Natural killer cell treated with Interleukin-12 subunit alpha and Interleukin-12 subunit beta and Interleukin-15 and Interleukin-18, amount 100 ng/mL, for 72 hours (primary cell): ENCODE data around the gene CRY2. TPM values are rescaled to one million over a fixed set of nuclear protein-coding genes. Genes with fewer than 3 reads are reported as not detected.
"Not testable (repeated sequence)": the region's sequence is repeated elsewhere in the genome, so short reads cannot be mapped to it uniquely, and the experiment has no call there.

ENCODE experiments used
- ATAC-seq, 2 donors: fragments of 150-1000 bp; cut with Tn5 transposase in 1 of 2; sonication (Bioruptor Pico), chemical (Tn5 transposase) in 1 of 2; 2 replicates each; pipeline ENCODE4 v1.10.0; 2021
- DNase-seq: peaks from one replicate; pipeline ENCODE4 v3.0.0; 2022; ENCODE audit warnings: low spot score
- H3K27ac Mint-ChIP-seq, 2 donors: 1 replicate in 1 of 2; 2 replicates in 1 of 2; pipeline ENCODE4 v1.8.0; 2022; ENCODE audit warnings: mixed read lengths in 2 of 2, mild to moderate bottlenecking in 1 of 2, moderate library complexity in 1 of 2
- H3K27me3 Mint-ChIP-seq, 2 donors: 1 replicate in 1 of 2; 2 replicates in 1 of 2; pipeline ENCODE4 v1.8.0; 2022; ENCODE audit warnings: mixed read lengths in 2 of 2
- H3K36me3 Mint-ChIP-seq: one replicate; pipeline ENCODE4 v1.8.0; 2022; ENCODE audit warnings: mixed read lengths
- H3K4me1 Mint-ChIP-seq, 2 donors: 1 replicate in 1 of 2; 2 replicates in 1 of 2; pipeline ENCODE4 v1.8.0; 2022; ENCODE audit warnings: low read depth in 2 of 2, mixed read lengths in 2 of 2, mild to moderate bottlenecking in 1 of 2
- H3K4me3 Mint-ChIP-seq: one replicate; pipeline ENCODE4 v1.8.0; 2022; ENCODE audit warnings: mixed read lengths
- H3K9me3 Mint-ChIP-seq: 2 replicates; pipeline ENCODE4 v1.8.0; 2022; ENCODE audit warnings: mixed read lengths
- total RNA-seq, 2 donors: library from RNA; stranded (reverse); gene quantifications; one replicate each; pipeline ENCODE4 v1.2.3, GENCODE V29; 2022

CRY2 gene
- total RNA-seq, 2 donors from 2014 or later, result 22.8 to 28.5 TPM

- Mint-ChIP-seq H3K4me1 (peaks cover 32 to 38% of the 10 kb centered on the region in 2 donors), H3K36me3 (no peaks in the 10 kb centered on the region), H3K27me3 (no peaks in the 10 kb centered on the region), H3K9me3 (no peaks in the 10 kb centered on the region), H3K27ac (no peak overlapping the region), H3K4me3 (peak overlapping the region; percentile 90)
- ATAC-seq (no peak), DNase-seq (no peak)
Measured at GRCh38 chr11:45806937-45807791, 40.1 kb upstream of the CRY2 start.

- Mint-ChIP-seq H3K27me3 (no peaks in the 10 kb centered on the region), H3K4me3 (peak overlapping the region; percentile 90), H3K4me1 (peaks cover 32 to 38% of the 10 kb centered on the region in 2 donors), H3K27ac (no peak overlapping the region), H3K36me3 (no peaks in the 10 kb centered on the region), H3K9me3 (no peaks in the 10 kb centered on the region)
- no peak for DNase-seq
- no peak for ATAC-seq
Measured at GRCh38 chr11:45807792-45808238, 39.5 kb upstream of the CRY2 start.

DNA sequence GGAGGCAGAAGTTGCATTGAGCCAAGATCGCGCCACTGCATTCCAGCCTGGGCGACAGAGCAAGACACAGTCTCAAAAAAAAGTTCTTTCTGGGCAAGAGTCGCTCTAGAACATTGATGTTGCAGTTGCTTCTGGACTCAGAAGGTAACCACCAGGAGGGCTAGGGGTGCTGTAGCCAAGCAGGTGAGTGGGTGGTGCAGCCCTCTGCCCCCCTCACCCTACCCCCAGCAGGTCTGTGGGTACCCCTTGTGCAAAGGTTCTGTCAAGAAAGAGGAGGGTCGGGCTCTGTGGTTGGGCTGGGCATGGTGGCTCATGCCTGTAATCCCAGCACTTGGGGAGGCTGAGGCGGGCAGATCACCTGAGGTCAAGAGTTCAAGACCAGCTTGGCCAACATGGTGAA, 38.8 kb upstream of the CRY2 start:
- not testable (repeated sequence) for H3K27me3 Mint-ChIP-seq, H3K9me3 Mint-ChIP-seq, ATAC-seq, H3K4me3 Mint-ChIP-seq, DNase-seq, H3K27ac Mint-ChIP-seq, H3K36me3 Mint-ChIP-seq
- H3K4me1 Mint-ChIP-seq, result peaks cover 32 to 38% of the 10 kb centered on the region in 2 donors

- no peak for ATAC-seq
- H3K9me3 Mint-ChIP-seq, result no peaks in the 10 kb centered on the region
- H3K4me3 Mint-ChIP-seq, result no peak overlapping the region
Measured at GRCh38 chr11:45809456-45810395, 37.5 kb upstream of the CRY2 start.

GRCh38 chr11:45810431-45811108, 36.7 kb upstream of the CRY2 start:
- Mint-ChIP-seq H3K36me3 (no peaks in the 10 kb centered on the region), H3K27me3 (no peaks in the 10 kb centered on the region), H3K9me3 (no peaks in the 10 kb centered on the region), H3K4me3 (no peak overlapping the region), H3K27ac (peak overlapping the region in 1 of 2 donors; percentile 48), H3K4me1 (peaks cover 32 to 33% of the 10 kb centered on the region in 2 donors)
- ATAC-seq, result no peak
- no peak for DNase-seq

More at GRCh38 chr11:45809456-45810395, 37.5 kb upstream of the CRY2 start:
- Mint-ChIP-seq H3K27me3 (no peaks in the 10 kb centered on the region), H3K36me3 (no peaks in the 10 kb centered on the region), H3K4me1 (peaks cover 32 to 33% of the 10 kb centered on the region in 2 donors), H3K27ac (peak overlapping the region; percentile 45 to 48)
- DNase-seq, result no peak

DNA sequence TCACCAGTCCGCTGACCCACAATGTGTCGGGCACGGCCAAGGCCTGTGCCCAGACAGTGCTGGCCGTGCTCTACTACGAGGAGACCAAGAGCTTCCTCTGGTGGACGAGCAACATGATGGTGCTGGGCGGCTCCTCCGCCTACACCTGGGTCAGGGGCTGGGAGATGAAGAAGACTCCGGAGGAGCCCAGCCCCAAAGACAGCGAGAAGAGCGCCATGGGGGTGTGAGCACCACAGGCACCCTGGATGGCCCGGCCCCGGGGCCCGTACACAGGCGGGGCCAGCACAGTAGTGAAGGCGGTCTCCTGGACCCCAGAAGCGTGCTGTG, 36.2 kb upstream of the CRY2 start:
- Mint-ChIP-seq H3K4me3 (no peak overlapping the region), H3K4me1 (peaks cover 29 to 31% of the 10 kb centered on the region in 2 donors), H3K9me3 (no peaks in the 10 kb centered on the region), H3K36me3 (no peaks in the 10 kb centered on the region), H3K27ac (no peak overlapping the region), H3K27me3 (no peaks in the 10 kb centered on the region)
- DNase-seq, result no peak
- ATAC-seq, result no peak

GRCh38 chr11:45811571-45812290, 35.5 kb upstream of the CRY2 start:
- Mint-ChIP-seq H3K36me3 (no peaks in the 10 kb centered on the region), H3K9me3 (no peaks in the 10 kb centered on the region), H3K27me3 (no peaks in the 10 kb centered on the region), H3K4me3 (no peak overlapping the region), H3K27ac (no peak overlapping the region), H3K4me1 (peaks cover 26 to 27% of the 10 kb centered on the region in 2 donors)
- DNase-seq, result no peak
- no peak for ATAC-seq

DNA sequence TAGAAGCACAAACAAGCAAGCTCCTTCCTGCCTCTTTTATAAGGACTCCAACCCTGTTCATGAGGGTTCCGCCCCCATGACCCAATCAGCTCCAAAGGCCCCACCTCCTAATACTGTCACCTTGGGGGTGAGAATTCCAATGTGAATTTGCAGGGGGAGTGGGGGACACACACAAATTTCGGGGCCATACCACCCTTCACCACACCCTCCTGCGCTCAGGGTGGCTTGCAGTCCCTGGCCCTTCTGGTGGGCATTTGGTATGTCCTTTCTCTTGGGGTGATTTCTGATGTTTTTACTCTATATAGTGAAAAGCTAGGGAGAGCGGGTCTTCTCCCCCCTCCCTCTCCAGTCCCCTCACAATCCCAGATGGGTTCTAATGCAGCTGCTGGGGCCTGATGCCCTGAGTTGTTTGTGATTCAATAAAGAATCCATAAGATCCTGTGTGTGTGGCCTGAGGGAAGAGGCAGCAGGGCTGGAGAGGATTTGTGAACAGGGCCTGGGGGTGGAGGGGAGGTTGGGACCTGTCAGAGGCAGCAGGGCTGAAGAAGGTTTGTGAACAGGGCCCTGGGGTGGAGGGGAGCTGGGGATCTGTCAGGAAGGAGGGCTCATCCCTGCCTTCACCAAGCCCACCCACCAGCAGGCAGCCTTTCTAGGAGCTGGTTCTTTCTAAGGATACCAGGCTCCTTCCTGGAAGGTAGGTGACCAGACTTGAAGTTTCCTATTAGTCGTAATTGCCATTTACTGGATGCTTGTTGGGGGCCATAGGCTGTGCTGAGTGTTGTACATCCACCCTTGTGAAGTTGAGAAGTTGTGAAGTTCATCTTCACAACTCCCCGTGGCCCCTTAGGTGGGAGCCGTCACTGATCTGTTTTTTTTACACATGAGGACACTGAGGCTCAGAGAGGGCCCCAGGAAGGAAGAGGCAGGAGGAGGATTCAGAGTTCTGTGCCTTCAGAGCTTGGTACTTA, 34.4 kb upstream of the CRY2 start:
- no peak overlapping the region for H3K4me3 Mint-ChIP-seq
- no peak overlapping the region for H3K27ac Mint-ChIP-seq
- DNase-seq, result no peak
- H3K9me3 Mint-ChIP-seq, result no peaks in the 10 kb centered on the region
- ATAC-seq, result no peak
- H3K36me3 Mint-ChIP-seq, result no peaks in the 10 kb centered on the region
- no peaks in the 10 kb centered on the region for H3K27me3 Mint-ChIP-seq
- H3K4me1 Mint-ChIP-seq, result peaks cover 19 to 20% of the 10 kb centered on the region in 2 donors

DNA sequence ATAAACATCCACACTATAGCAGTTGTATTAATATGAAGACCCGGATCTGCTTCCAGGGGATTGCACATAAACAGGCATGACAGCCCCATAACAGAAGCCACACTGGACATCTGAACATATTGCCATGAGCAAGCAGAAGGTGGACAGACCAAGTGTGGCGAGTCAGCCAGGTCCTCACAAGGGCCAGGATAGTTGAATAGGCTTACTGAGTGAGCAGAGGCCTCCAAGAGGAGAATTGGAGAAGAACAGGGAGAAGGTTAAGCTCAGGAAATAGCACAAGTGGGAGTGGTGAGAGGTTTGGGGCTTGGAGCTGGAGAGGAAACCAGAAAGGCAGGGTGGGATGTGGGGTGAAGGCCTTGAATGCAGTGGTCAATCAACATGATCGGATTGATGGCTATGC, 31.5 kb upstream of the CRY2 start:
- Mint-ChIP-seq H3K4me1 (peaks cover 0 to 2% of the 10 kb centered on the region in 2 donors), H3K9me3 (no peaks in the 10 kb centered on the region), H3K36me3 (no peaks in the 10 kb centered on the region), H3K4me3 (no peak overlapping the region), H3K27me3 (no peaks in the 10 kb centered on the region), H3K27ac (peak overlapping the region in 1 of 2 donors; percentile 6)
- no peak for ATAC-seq
- DNase-seq, result no peak

- no peaks in the 10 kb centered on the region for H3K9me3 Mint-ChIP-seq
- H3K36me3 Mint-ChIP-seq, result no peaks in the 10 kb centered on the region
- H3K27ac Mint-ChIP-seq, result no peak overlapping the region
- no peak overlapping the region for H3K4me3 Mint-ChIP-seq
- ATAC-seq (no peak), DNase-seq (no peak)
- H3K27me3 Mint-ChIP-seq, result no peaks in the 10 kb centered on the region
- H3K4me1 Mint-ChIP-seq, result peaks cover 0 to 2% of the 10 kb centered on the region in 2 donors
Measured at GRCh38 chr11:45816614-45817013, 30.7 kb upstream of the CRY2 start.

DNA sequence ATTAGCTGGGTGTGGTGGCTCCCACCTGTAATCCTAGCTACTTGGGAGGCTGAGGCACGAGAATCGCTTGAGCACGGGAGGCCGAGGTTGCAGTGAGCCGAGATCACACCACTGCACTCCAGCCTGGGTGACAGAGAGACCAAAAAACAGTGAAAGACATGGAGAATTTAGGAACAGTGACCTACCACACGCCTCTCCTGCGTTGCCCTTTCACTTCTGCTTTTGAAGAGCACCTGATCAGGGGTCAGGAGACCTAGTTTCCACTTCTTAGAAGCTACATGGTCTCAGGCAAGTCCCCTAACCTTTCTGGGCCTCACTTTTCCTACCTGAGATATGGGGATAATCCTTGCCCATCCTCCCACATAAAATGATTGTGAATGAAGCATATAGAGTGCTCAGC, 30.1 kb upstream of the CRY2 start:
- Mint-ChIP-seq H3K9me3 (no peaks in the 10 kb centered on the region), H3K4me1 (peaks cover 0 to 2% of the 10 kb centered on the region in 2 donors), H3K27ac (no peak overlapping the region), H3K36me3 (no peaks in the 10 kb centered on the region), H3K27me3 (no peaks in the 10 kb centered on the region), H3K4me3 (no peak overlapping the region)
- DNase-seq (no peak), ATAC-seq (no peak)

GRCh38 chr11:45818961-45819605, 28.2 kb upstream of the CRY2 start:
- ATAC-seq, result no peak
- Mint-ChIP-seq H3K9me3 (no peaks in the 10 kb centered on the region), H3K36me3 (no peaks in the 10 kb centered on the region), H3K4me1 (peaks cover 0 to 2% of the 10 kb centered on the region in 2 donors), H3K4me3 (no peak overlapping the region), H3K27ac (no peak overlapping the region), H3K27me3 (peaks cover 0 to 2% of the 10 kb centered on the region in 2 donors)
- DNase-seq, result no peak
